HG03135 (cell line): ENCODE measurements around the gene CEP250.
"Not testable (repeated sequence)": the region's sequence is repeated elsewhere in the genome, so short reads cannot be mapped to it uniquely, and the experiment has no call there.

Source experiments
- ATAC-seq: cut with Tn5 transposase; IDR thresholded peaks from one replicate; pipeline ENCODE4 v1.9.1; 2021; ENCODE audit warnings: mild to moderate bottlenecking, moderate library complexity; ENCODE audit not compliant: unreplicated experiment

The CEP250 gene

GRCh38 chr20:35454881-35455609, at the start of gene CEP250:
Gene CEP250, plus strand, starts transcription at chr20:35455598. Its CDS starts 6,770 bp downstream, at chr20:35462368.
- peak; percentile 87 for ATAC-seq

GRCh38 chr20:35405775-35406174, 49.6 kb upstream of the CEP250 start:
- ATAC-seq, result no peak

- no peak for ATAC-seq
These were observed 47.1 kb upstream of the CEP250 start for GRCh38 chr20:35408270-35408669.

- ATAC-seq, result no peak
These were observed 45.9 kb upstream of the CEP250 start for GRCh38 chr20:35409542-35409941.

- no peak for ATAC-seq
These were observed 44.8 kb upstream of the CEP250 start for GRCh38 chr20:35410613-35411012.

GRCh38 chr20:35421322-35421721, 34.1 kb upstream of the CEP250 start:
- no peak for ATAC-seq

GRCh38 chr20:35431621-35432429, 23.6 kb upstream of the CEP250 start:
- ATAC-seq, result no peak

- no peak for ATAC-seq
These were observed 23.0 kb upstream of the CEP250 start for GRCh38 chr20:35432430-35432735.

- ATAC-seq, result no peak
These were observed 22.1 kb upstream of the CEP250 start for GRCh38 chr20:35433337-35433736.

GRCh38 chr20:35434085-35435005, 21.1 kb upstream of the CEP250 start:
- no peak for ATAC-seq

- no peak for ATAC-seq
These were observed 19.2 kb upstream of the CEP250 start for GRCh38 chr20:35436177-35436573.

GRCh38 chr20:35437599-35437998, 17.8 kb upstream of the CEP250 start:
- ATAC-seq, result no peak

GRCh38 chr20:35443003-35443402, 12.4 kb upstream of the CEP250 start:
- no peak for ATAC-seq

- no peak for ATAC-seq
These were observed 11.2 kb upstream of the CEP250 start for GRCh38 chr20:35444226-35444625.

GRCh38 chr20:35446356-35447078, 8.9 kb upstream of the CEP250 start:
- no peak for ATAC-seq

- ATAC-seq, result peak; percentile 79
These were observed 8.2 kb upstream of the CEP250 start for GRCh38 chr20:35447082-35447789.

- ATAC-seq, result no peak
These were observed 6.5 kb upstream of the CEP250 start for GRCh38 chr20:35448788-35449373.

- ATAC-seq, result not testable (repeated sequence)
These were observed 5.5 kb upstream of the CEP250 start for GRCh38 chr20:35449855-35450254.

- ATAC-seq, result no peak
These were observed 4.1 kb upstream of the CEP250 start for GRCh38 chr20:35451295-35451694.

- ATAC-seq, result no peak
These were observed 1.8 kb upstream of the CEP250 start for GRCh38 chr20:35453647-35454046.
